ENCODE measurements around the gene HEPACAM2.
A peak's percentile ranks its signal among the peaks of the same experiment; 100 is the strongest.

Gene HEPACAM2

DNA sequence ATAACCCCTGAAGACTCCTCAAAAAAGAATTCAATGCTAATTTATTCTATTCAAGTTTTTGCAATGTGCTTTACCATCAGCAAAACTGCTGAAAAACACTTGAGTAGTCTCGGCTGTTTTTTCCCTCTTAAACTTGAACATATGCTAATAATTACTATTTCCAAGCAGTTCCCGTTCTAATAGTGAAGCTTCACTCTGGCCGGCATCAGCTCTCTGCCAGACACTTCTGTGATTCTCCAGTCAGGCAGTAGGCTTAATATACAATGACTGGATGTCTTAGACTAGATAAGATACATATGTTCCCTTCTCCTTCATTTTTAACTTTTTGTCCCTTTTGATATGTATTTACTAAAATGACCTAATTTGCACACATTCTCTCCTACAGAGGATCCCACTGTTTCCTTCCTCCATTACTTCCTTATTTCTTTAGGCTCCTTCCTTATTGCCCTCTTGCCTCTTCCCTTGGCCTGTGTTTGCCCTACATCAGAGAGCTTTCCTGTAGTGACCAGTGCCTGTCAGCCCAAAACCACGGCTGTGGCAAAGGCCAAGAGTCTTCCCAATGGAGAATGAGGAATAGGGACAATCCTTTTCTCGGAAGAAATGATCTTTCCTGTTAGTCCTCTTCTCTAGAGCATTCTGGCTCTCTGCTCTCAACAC, 23.5 kb downstream of the HEPACAM2 start:
- DNase-seq: no peak

DNA sequence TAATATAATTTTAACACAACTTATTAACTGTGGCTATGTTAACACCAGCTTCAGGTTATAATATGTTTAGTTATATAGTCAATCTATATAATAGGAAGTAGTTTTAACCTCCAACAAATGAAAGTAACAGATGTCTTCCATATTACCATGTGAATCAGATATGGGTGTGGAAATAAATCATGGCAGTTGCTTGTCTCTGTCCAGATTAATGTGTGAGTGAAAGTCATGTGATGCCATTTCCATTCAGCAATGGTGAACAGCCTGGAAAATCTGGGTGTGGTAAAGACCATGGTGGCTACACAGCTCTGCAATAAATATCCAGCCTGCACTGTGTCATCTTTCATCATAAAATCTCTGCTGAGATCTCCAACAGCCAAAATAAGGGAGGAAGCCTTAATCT, 27.8 kb downstream of the HEPACAM2 start:
- DNase-seq: no peak

DNA sequence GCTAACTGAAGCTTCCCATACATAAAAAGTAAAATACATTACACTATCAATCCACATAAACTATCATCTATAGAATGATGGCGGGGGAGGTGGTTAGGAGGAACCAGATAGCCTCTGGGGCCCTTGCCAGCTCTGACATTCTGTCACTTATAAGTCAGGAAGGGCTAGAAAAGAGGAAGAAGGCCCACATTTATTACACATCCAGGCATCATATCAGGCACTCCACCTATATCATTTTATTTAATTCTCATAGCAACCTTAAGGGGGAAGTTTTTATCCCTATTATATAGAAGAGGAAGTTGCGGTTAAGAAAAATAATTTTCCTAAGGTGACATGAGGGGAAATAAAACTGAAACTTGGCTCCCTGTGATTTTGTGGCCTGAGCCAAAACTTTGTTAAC, 29.9 kb downstream of the HEPACAM2 start:
- DNase-seq: no peak

DNA sequence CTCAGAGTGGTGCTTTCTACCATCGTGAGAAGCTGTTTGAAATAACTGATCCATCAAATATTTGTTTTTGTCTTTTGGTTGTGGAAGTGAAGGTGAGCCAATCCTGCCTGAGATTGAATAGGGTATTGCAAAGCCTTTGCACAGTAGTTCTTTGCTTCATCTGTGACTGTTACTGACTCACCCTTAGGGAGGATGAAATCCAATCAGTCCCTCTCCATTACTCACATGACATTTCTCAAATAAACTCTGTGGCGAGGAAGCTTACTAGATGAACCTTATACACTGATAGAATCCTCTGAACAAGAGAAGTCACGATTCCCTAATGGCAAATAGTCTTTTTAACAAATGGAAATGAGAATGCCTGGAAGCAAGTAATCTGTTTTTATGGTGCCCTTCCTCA, 31.9 kb downstream of the HEPACAM2 start:
- DNase-seq: no peak

DNA sequence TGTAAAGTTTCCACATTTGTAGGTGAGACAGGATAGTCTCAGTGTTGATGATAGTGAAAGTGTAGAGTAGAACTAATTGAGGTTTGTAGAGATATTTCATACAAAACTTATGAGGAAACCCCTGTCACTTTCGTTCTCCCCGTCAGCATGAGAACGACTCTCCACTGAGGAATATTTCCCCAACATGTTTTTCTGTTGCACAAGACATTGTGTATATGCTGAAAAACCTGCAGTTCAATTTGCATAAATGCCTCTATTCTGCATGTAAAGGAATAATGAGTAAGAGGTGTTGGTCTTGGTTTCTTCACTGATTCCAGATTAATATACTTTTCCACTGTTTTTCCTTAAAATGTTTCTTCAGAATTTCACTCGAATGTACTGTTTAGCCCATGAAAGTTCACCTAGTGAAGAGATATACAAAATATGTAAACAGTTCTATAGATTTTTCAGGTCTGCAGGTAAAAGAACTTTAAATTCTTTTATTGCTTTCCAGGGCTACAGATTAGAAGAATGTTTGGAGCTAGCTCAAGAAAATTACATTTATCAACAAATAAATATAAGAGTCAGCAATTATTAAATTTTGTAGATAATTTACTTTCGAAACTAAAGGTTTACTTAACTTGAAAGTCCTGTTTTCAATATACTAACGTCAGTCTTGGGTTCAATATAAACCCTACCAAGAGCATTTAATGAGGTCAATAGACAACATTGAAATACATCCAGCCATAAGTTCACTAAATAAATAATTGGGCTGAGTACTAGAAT, 37.2 kb downstream of the HEPACAM2 start:
- DNase-seq: no peak

DNA sequence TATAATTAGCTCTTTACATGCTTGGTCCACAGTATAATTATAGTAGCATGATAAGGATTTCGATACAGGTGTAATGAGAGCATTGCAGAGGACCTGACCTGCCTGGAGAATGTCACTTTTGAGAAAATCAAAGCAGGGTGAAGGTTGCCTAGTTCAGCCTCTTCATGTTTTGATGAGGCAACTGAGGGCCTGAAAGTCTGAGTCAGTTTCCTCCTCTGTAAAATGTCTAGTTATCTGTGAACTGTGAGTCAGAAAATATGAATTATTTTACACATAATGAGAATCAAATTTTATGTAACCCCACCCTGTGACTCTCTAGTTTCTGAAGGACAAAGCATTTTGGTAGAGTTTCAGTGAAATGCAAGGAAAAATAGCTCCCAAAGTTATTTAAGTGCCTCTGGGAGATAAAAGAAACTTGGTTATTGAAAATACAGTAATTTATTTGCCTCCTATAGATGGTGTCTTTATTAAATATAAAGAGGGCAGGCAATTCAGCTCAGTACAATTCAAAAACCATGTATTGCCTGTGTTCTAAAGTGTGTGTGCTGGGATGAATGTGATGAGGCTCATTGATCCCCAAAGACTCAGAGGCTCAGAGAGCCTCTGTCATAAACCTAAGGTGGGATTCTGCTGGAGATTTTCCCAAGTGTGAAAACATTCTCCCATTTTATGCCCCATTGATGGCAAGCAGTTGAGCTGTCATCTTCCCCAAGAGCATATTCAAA, 40.8 kb downstream of the HEPACAM2 start:
- DNase-seq: no peak

DNA sequence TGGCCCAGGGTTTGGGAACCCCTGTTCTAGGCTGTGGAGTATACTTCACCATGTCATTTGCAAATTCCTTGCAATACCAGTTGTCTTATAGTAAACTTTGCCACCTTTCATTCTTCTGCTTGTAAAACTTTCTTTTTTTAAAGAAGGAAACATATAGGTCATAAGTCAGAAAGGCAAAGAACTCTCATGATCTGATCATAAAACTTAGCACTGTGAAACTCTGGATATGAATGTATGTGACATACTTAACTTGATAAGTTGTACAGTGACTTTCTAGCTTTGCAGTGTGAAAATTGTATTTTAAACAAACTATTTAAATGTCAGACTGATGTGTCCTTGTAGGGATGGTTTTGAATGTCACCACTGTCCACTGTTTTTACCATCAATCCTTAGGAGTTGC, 47.1 kb downstream of the HEPACAM2 start:
- DNase-seq: no peak

DNA sequence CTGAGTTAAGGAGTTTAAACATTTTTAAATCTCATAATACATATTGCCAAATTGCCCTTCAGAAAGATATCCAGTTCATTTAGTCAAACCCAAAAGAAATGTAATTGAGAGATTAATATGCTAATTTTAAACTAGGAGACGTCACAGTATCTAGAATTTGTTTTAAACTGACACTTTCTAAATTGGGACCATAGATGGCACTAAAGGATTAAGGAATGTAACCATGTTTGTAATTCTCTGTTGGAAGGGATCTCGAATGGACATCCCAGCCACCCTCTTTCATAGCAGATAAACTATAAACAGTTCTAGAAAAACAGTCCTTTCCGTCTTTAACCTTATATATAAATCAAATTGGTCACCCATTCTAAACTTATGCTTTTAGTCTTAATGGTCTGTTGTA, 48.1 kb downstream of the HEPACAM2 start:
- DNase-seq: no peak

DNA sequence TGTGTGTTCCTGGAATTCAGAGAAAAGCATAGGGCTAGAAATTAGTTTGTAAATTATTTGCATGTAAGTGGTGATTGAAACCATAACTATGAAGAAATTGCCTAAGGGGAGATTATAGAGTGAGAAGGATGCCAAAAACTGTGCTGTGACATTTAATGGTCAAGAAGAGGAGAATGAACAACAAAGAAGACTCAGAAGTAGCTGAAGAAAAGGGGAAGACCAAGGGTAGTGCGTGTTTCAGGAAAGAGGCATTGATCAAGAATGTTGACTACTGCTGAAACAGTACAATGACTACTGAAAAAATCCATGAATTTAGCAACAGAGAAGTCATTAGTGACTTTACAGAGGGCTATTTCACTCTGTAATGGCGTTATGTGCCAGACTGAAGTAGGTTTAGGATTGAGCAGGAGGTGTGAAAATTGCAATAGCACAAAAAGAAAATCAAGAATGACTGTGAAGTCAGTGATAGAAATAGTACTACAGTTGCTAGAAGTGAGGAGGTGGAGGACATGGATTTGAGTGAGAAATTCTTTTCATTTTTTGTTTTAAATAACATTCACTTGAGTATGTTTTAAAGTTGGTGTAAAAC, 49.2 kb downstream of the HEPACAM2 start:
- no peak for DNase-seq

DNA sequence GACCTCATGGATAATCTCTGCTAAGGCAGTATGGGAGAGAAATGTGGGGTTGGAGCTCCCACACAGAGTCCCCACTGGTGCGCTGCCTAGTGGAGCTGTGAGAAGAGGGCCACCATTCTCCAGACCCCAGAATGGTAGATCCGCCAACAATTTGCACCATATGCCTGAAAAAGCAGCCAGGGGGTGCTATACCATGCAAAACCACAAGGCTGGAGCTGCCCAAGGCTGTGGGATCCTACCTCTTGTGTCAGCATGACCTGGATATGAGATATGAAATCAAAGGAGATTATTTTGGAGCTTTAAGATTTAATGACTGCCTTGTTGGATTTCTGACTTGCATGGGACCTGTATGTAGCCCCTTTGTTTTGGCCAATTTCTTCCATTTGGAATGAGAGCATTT, 51.0 kb downstream of the HEPACAM2 start:
- no peak for DNase-seq

DNA sequence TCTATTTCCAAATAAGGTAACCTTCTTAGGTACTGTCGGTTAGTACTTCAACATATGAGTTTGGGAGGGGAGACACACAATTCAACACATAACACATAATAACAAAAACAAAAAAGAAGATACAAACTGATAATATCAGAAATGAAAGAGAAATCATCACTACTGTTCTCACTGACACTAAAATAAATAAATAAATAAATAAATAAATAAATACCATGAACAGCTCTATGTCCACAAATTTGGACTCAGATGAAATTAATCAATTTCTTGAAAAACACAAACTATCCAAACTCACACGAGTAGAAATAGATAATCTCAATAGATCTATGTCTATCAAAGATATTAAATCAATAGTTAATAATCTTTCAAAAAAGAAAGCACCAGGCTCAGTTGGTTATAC, 53.6 kb downstream of the HEPACAM2 start:
- DNase-seq: no peak

DNA sequence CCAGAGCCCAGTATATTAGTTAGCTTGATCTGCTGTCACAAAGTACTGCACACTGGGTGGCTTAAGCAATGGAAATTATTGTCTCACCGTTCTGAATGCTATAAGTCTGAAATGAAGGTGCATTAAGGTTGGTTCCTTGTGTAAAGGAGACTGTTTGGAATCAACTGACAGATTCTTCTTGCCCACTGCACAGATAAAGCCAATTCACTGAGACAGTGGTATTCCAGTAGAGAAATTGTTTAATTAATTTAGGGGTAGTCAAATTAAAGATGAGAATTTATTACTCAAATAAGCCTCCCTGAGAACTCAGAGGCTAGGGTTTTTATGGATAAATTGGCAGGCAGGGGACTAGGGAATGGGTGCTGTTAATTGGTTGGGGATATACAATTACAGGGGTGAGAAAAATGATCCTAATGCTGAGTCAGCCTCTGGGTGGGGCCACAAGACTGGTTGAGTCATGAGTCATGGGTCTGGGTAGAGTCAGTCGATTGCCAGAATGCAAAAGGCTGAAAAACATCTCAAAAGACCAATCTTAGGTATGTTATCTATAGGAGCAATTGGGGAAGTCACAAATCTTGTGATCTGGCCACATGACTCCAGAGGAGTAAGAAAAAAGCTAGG, 54.6 kb downstream of the HEPACAM2 start:
- DNase-seq: no peak

DNA sequence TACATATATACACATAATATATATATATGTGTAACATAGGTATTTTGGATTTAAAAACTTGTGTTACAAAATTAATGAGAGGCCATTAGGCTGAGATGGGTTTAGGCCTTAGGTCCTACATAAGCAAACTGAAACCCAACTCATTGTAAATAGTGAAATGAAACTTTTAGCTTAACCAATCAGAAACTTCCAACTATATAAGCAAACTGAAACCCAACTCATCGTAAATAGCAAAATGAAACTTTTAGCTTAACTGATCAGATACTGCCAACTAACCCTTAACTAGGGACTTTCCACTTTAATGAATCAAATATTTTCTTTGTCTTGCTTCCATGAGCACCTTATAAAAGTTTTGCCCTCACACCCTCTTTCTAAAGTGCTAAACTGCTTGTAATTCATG, 60.8 kb downstream of the HEPACAM2 start:
- no peak for DNase-seq

DNA sequence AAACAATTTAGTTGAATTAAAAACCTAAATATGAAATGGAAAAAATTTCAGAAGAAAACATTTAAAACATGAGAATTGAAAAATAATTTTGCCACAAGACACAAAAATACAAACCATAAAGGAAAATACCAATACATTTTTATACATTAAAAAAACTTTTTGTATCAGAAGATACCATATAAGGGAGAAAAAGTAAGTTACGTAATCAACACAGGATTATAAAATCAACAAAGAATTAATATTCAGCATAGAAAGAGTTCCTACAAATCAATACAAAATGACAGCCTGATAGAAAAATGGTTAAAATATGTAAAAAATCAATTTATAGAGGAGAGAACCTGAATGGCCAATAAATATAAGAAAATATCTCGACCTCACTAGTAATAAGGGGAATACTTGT, 61.5 kb downstream of the HEPACAM2 start:
- no peak for DNase-seq

DNA sequence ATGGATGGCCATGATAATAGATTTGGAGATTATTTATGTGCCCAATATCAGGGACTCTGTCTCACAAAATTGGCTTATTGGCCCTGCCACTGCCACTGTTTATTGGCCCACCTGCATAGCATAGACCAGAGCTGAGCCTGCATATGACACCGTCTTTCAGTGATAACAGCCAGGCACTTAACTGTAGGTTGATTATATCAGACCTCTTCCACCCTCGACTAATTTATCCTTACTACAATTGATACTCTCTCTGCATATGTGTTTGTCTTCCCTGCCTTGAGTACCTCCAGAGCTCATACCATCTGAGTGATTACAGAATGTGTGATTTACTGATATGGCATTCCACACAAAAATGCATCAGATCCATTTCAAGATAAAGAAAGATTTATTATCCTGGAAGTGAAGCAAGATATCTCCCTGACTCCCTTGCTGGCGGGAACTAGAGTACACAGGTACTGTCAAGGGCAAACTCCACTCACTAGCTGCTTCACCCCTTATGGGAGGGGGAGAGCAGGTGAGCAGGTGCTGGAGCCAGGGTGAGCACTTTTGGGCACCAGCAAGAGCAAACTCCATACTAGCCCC, 65.0 kb downstream of the HEPACAM2 start:
- DNase-seq: no peak

DNA sequence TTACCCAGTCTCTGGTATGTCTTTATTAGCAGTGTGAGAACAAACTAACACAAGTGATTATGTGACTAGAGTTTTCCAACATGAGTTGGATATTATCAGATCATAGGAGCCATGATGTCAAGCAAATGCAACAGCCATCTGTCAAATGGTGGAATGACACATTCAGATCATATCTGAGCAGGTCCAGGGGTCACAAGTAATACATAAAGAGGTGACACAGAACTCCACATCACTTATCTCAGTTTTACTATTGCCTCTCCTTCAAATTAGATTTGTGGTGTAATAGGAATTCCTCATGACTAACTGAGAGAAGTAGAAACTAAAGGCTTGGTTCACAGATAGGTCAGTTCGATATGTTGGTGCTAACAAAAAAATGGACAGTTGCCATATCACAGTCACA, 65.9 kb downstream of the HEPACAM2 start:
- no peak for DNase-seq

DNA sequence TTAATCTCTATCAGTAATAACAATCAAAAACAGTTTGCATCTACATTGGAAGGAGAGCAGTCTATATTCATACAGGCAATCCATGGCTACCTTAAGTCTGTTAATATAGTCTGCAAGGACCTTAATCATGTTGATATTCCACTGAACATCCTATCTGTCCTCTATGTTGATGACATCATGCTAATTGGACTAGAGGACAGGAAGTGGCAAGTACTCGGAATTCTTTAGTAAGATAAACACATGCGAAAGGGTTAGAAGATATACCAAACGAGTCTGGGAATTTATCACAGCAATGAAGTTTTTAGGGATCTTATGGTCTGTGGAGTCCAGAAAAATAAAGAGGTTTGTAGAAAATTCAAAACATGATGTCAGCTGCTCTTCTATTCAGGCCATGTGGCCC, 66.8 kb downstream of the HEPACAM2 start:
- DNase-seq: no peak

DNA sequence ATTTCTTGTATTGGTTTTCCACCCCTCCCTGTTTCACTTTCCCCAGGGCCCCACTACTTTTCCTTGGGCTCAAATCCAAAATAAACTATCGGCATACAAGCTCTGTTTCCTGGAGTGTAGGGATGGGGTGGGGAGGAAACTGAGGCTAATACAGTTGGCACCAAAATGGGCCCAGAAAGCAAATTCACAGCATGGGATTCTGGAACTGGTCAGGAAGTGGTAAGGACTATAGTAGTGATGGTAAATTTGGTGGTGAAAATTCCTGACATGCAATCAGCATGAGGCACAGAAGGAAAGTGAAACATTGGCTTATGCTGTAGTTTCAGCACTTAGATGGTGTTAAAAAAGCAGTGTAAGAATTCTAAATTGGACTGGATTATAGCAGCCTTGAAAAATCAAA, 69.4 kb downstream of the HEPACAM2 start:
- DNase-seq: no peak

DNA sequence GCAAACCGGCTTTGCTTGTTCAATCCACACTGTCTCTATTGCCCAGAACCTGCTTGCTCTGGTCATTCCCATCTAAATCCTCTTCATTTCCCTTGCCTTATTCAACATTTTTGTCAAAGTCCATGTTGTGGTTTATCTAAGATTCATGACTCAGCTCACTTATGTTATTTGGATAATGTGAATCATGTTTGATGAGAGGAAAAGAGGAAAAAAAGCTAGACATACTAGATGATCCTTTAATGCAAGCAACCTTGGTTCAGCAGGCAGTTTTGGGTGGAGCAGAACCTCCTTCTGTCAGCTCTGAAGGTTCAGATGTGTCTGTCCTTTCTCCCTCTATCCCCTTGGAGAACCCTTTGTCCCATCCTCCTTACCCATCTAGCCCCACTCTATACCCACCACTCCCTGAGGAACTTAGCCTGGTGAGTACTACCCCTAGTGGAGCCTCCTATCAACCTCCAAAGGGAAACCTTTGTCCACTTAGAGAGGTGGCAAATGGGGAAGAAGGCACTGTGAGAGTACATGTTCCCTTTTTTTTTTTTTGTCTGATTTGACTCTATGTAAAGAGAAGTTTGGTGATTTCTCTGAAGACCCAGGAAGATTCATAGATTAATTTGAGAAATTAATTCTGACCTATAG, 76.0 kb downstream of the HEPACAM2 start:
- DNase-seq: no peak

DNA sequence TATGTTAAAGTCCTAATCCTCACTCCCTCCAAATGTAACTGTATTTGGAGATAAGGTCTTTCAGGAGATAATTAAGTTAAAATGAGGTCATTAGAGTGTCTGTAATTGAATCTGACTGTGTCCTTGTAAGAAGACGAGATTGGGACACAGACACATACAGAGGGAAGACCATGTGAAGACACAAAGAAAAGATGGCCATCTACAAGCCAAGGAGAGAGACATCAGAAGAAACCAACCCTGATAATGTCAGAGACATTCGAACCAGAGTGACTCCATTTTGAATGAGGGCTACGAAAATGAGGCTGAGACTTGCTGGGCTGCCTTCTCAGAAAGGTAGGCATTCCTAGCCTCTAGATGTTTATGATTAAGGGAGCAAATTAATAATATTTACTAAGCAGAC, 77.5 kb downstream of the HEPACAM2 start:
- DNase-seq: no peak

DNA sequence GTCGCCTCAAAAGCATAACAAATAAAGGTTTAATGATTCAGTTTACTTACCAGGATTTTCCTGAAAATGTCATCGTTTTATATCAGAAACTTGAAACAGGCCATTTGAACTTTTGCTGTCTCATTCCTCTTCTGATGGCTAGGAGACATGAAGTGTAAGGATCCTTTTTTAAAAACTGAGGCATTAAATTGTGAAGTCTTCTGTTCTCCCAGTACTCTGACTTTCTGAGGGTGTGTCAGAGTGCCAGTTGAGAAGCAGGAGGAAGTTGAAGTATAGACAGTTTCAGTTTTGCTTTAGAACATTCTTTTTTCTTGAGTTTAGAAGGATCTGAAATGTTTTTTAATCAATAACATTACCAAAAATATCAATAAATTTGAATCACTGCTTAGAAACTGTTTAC, 78.1 kb downstream of the HEPACAM2 start, which contains the start of gene SAMD9L:
Gene SAMD9L, minus strand, starts transcription at position 242 of the 400 bp plus-strand sequence. CDS start 12,414 bp downstream, outside the sequence.
- no peak for DNase-seq

DNA sequence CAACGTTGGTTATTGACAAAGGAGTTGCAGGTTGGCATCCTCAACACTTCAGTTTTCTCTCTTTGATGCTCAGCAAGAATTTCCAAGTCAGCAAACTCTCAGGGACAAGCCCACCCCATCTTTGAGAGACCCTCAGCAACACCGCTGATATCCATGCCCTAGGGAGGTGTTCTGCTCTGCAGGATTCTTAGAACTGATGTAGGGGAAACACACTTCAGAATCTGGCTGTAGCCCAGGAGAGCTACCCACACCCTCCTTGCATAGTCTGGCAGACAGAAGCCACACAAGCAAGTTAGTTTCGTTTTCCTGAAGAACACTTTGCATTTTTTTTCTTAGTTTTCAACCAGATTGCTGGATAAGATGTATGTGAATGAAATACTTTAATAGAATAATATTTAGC, 78.9 kb downstream of the HEPACAM2 start:
- DNase-seq: peak; percentile 29
